Astrocyte of the cerebellum (primary cell): ENCODE measurements around the gene OR5I1.

Experiments used
- DNase-seq: peaks from one replicate; pipeline ENCODE4 v3.0.0-alpha.2; 2011; ENCODE audit warnings: low read depth
- H3K4me3 ChIP-seq: 2 replicates; pipeline ENCODE4 v1.5.1; 2011; ENCODE audit warnings: mild to moderate bottlenecking, low read depth, low read length, moderate library complexity
- in situ Hi-C: cut with HindIII; loops from 2 replicates; pipeline ENCODE4 v1.10.0; 2017; ENCODE audit warnings: low sequenced_read_pairs
- TF ChIP-seq, protein P1 (sequence below): IDR thresholded peaks from 2 replicates; pipeline ENCODE4 v1.5.1; 2012; ENCODE audit warnings: low read length, low read depth, moderate library complexity, mild to moderate bottlenecking; ENCODE audit errors: missing control alignments

Gene OR5I1

GRCh38 chr11:55936300-55936699 lies at the start of gene OR5I1:
OR5I1 (minus strand) TSS chr11:55936400; CDS start chr11:55936400, 0 bp downstream.
- in situ Hi-C loops = no loop called here
- DNase-seq = no peak
- no peak within 1 kb of the TSS for H3K4me3 ChIP-seq
- TF ChIP-seq, protein P1, sequence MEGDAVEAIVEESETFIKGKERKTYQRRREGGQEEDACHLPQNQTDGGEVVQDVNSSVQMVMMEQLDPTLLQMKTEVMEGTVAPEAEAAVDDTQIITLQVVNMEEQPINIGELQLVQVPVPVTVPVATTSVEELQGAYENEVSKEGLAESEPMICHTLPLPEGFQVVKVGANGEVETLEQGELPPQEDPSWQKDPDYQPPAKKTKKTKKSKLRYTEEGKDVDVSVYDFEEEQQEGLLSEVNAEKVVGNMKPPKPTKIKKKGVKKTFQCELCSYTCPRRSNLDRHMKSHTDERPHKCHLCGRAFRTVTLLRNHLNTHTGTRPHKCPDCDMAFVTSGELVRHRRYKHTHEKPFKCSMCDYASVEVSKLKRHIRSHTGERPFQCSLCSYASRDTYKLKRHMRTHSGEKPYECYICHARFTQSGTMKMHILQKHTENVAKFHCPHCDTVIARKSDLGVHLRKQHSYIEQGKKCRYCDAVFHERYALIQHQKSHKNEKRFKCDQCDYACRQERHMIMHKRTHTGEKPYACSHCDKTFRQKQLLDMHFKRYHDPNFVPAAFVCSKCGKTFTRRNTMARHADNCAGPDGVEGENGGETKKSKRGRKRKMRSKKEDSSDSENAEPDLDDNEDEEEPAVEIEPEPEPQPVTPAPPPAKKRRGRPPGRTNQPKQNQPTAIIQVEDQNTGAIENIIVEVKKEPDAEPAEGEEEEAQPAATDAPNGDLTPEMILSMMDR = no peak

DNA sequence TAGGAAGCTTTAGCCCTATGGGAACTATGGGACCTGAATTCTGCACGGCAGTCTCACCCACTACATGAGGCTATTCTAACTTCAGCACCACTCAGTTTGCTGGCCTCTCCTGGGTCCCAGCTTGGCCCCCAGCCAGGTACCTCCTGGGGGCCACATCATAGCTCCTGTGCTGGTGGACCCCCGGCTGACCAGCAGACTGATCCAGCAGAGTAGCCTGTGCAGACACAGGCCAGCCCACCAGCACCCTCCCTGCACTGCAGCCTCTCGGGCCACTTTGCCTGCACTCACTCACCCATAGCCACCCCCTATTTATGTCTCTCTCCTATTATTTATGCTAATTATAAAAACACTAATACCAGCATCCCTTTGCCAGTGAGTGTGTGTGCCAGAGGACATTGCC lies 34.7 kb upstream of the OR5I1 start:
- in situ Hi-C loops = no loop called here
- no peak overlapping the region for H3K4me3 ChIP-seq
- no peak for DNase-seq
- TF ChIP-seq, protein P1 = no peak

GRCh38 chr11:55969845-55970244 lies 33.6 kb upstream of the OR5I1 start, which contains the start of gene OR10AG1:
OR10AG1 (minus strand) TSS chr11:55969945; CDS start chr11:55969907, 38 bp downstream.
- H3K4me3 ChIP-seq = no peak within 1 kb of the TSS
- TF ChIP-seq, protein P1 = no peak
- no peak for DNase-seq
- in situ Hi-C loops = no loop called here

DNA sequence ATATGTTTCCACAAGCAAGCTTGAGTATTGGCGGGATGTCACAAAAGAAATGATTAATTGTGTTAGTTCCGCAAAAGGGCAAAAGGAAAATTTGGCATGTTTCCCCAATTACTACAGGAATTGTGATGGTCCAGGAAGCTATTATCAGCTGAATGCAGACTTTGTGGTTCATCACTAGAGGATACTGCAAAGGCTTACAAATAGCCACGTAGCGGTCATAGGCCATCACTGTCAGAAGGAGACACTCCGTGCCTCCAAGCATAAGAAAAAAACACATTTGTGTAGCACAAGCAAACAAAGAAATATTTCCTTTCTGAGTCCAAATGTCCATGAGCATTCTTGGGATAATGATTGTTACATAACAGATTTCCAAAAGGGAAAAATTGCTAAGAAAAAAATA lies 31.7 kb upstream of the OR5I1 start:
- H3K4me3 ChIP-seq = no peak overlapping the region

GRCh38 chr11:55966391-55966790 lies 30.2 kb upstream of the OR5I1 start:
- TF ChIP-seq, protein P1 = no peak
- no peak overlapping the region for H3K4me3 ChIP-seq
- in situ Hi-C loops = no loop called here
- DNase-seq = no peak

More for the DNA sequence above, 31.7 kb upstream of the OR5I1 start:
- no peak for DNase-seq
- in situ Hi-C loops = no loop called here
- TF ChIP-seq, protein P1 = no peak

GRCh38 chr11:55956521-55956920 lies 20.3 kb upstream of the OR5I1 start:
- H3K4me3 ChIP-seq = no peak overlapping the region
- in situ Hi-C loops = no loop called here
- TF ChIP-seq, protein P1 = no peak
- no peak for DNase-seq

GRCh38 chr11:55949330-55949729 lies 13.1 kb upstream of the OR5I1 start:
- no peak for DNase-seq
- H3K4me3 ChIP-seq = no peak overlapping the region
- in situ Hi-C loops = no loop called here
- TF ChIP-seq, protein P1 = no peak
